ENCODE measurements around the gene MRPL27. TPM values are rescaled to one million over a fixed set of nuclear protein-coding genes. Genes with fewer than 3 reads are reported as not detected.

Gene MRPL27
- total RNA-seq, 1 donor: 64.3 TPM

GRCh38 chr17:50365649-50366393 is 7.2 kb downstream of the MRPL27 start:
- no peak for TF ChIP-seq CTCF (IDR thresholded peaks at IDR 0.05; ENCODE audit: insufficient read depth, low read length)
- no peak overlapping the region for H3K4me3 ChIP-seq (ENCODE audit: low read depth, low read length)
- DNase-seq (ENCODE audit: low read depth): no peak

- no peak for TF ChIP-seq CTCF (IDR thresholded peaks at IDR 0.05; ENCODE audit: insufficient read depth, low read length)
- DNase-seq (ENCODE audit: low read depth): no peak
- H3K4me3 ChIP-seq (ENCODE audit: low read depth, low read length): no peak overlapping the region
Observed at GRCh38 chr17:50365165-50365564, 7.8 kb downstream of the MRPL27 start.

- no peak overlapping the region for H3K4me3 ChIP-seq (ENCODE audit: low read depth, low read length)
- DNase-seq (ENCODE audit: low read depth): no peak
- no peak for TF ChIP-seq CTCF (IDR thresholded peaks at IDR 0.05; ENCODE audit: insufficient read depth, low read length)
Observed at GRCh38 chr17:50364715-50365114, 8.3 kb downstream of the MRPL27 start.

- no peak for DNase-seq (ENCODE audit: low read depth)
Observed at GRCh38 chr17:50364061-50364458, 8.9 kb downstream of the MRPL27 start.

GRCh38 chr17:50363217-50364060 is 9.5 kb downstream of the MRPL27 start:
- no peak overlapping the region for H3K4me3 ChIP-seq (ENCODE audit: low read depth, low read length)
- peak; percentile 52 for DNase-seq (ENCODE audit: low read depth)
- no peak for TF ChIP-seq CTCF (IDR thresholded peaks at IDR 0.05; ENCODE audit: insufficient read depth, low read length)

More at GRCh38 chr17:50364061-50364458, 8.9 kb downstream of the MRPL27 start:
- no peak overlapping the region for H3K4me3 ChIP-seq (ENCODE audit: low read depth, low read length)
- no peak for TF ChIP-seq CTCF (IDR thresholded peaks at IDR 0.05; ENCODE audit: insufficient read depth, low read length)

- no peak overlapping the region for H3K4me3 ChIP-seq (ENCODE audit: low read depth, low read length)
- no peak for DNase-seq (ENCODE audit: low read depth)
- TF ChIP-seq CTCF (IDR thresholded peaks at IDR 0.05; ENCODE audit: insufficient read depth, low read length): no peak
Observed at GRCh38 chr17:50362661-50363060, 10.3 kb downstream of the MRPL27 start.

All from fibroblast of the aortic adventitia (primary cell).